Mesodermal cell (in vitro differentiated cells): ENCODE results near the gene ANGPTL2.

Experiments used
- H3K27ac ChIP-seq: 2 replicates; pipeline ENCODE4 v1.7.0; 2013; ENCODE audit warnings: mild to moderate bottlenecking, low read depth, low read length, moderate library complexity; ENCODE audit not compliant: severe bottlenecking
- H3K36me3 ChIP-seq: 2 replicates; pipeline ENCODE4 v1.7.1; 2013; ENCODE audit warnings: mild to moderate bottlenecking, low read length, moderate library complexity; ENCODE audit not compliant: control insufficient read depth, insufficient read depth
- H3K4me1 ChIP-seq: one replicate; pipeline ENCODE4 v1.7.1; 2013; ENCODE audit warnings: mild to moderate bottlenecking, low read length; ENCODE audit not compliant: insufficient read depth, control insufficient read depth, poor library complexity, severe bottlenecking
- H3K4me3 ChIP-seq: 2 replicates; pipeline ENCODE4 v1.7.0; 2013; ENCODE audit warnings: low read length, control low read depth, mild to moderate bottlenecking; ENCODE audit not compliant: insufficient read depth, poor library complexity, severe bottlenecking; ENCODE audit errors: extremely low read depth
- H3K9me3 ChIP-seq: 2 replicates; pipeline ENCODE4 v1.7.1; 2013; ENCODE audit warnings: mild to moderate bottlenecking, low read length, moderate library complexity; ENCODE audit not compliant: control insufficient read depth
- WGBS, 2 experiments: methylation state at CpG; one replicate each; pipeline ENCODE4 v1.1.5; 2013; ENCODE audit warnings: missing lambda C conversion rate in 2 of 2; ENCODE audit not compliant: insufficient coverage in 2 of 2; 5-methylcytosine and 5-hydroxymethylcytosine counted together

Gene ANGPTL2

GRCh38 chr9:127083138-127083980, 39.1 kb downstream of the ANGPTL2 start:
- H3K4me3 ChIP-seq, result no peak overlapping the region
- H3K27ac ChIP-seq, result no peak overlapping the region
- H3K4me1 ChIP-seq, result peaks cover 4% of the 10 kb centered on the region
- H3K9me3 ChIP-seq, result no peaks in the 10 kb centered on the region
- 86 to 96% methylated on average over 5 of the region's 5 CpGs for WGBS, 2 experiments
- peaks cover under 1% of the 10 kb centered on the region for H3K36me3 ChIP-seq

- no peaks in the 10 kb centered on the region for H3K36me3 ChIP-seq
- no peak overlapping the region for H3K27ac ChIP-seq
- 92 to 96% methylated on average over 8 of the region's 8 CpGs for WGBS, 2 experiments
- H3K4me1 ChIP-seq, result peaks cover 7% of the 10 kb centered on the region
- no peaks in the 10 kb centered on the region for H3K9me3 ChIP-seq
- no peak overlapping the region for H3K4me3 ChIP-seq
Measured at GRCh38 chr9:127081250-127082185, 40.9 kb downstream of the ANGPTL2 start.

- Histone ChIP-seq H3K4me1 (peaks cover 16% of the 10 kb centered on the region), H3K27ac (no peak overlapping the region), H3K36me3 (no peaks in the 10 kb centered on the region), H3K4me3 (no peak overlapping the region), H3K9me3 (no peaks in the 10 kb centered on the region)
- 92 to 96% methylated on average over 4 of the region's 8 CpGs for WGBS, 2 experiments
Measured at GRCh38 chr9:127079446-127080140, 42.8 kb downstream of the ANGPTL2 start.

- peaks cover 16% of the 10 kb centered on the region for H3K4me1 ChIP-seq
- no peak overlapping the region for H3K4me3 ChIP-seq
- H3K36me3 ChIP-seq, result no peaks in the 10 kb centered on the region
- H3K9me3 ChIP-seq, result no peaks in the 10 kb centered on the region
- WGBS, 2 experiments, result 92 to 100% methylated on average over 1 of the region's 1 CpG
- H3K27ac ChIP-seq, result no peak overlapping the region
Measured at GRCh38 chr9:127078988-127079387, 43.4 kb downstream of the ANGPTL2 start.

GRCh38 chr9:127078336-127078735, 44.1 kb downstream of the ANGPTL2 start:
- WGBS, 2 experiments, result 89 to 90% methylated on average over 2 to 5 of the region's 6 CpGs
- Histone ChIP-seq H3K36me3 (no peaks in the 10 kb centered on the region), H3K9me3 (no peaks in the 10 kb centered on the region), H3K27ac (no peak overlapping the region), H3K4me1 (peaks cover 12% of the 10 kb centered on the region), H3K4me3 (no peak overlapping the region)

- H3K36me3 ChIP-seq, result no peaks in the 10 kb centered on the region
- peaks cover 12% of the 10 kb centered on the region for H3K4me1 ChIP-seq
- WGBS, 2 experiments, result 56 to 67% methylated on average over 2 of the region's 2 CpGs
- H3K4me3 ChIP-seq, result no peak overlapping the region
- H3K27ac ChIP-seq, result no peak overlapping the region
- H3K9me3 ChIP-seq, result no peaks in the 10 kb centered on the region
Measured at GRCh38 chr9:127077644-127077946, 44.8 kb downstream of the ANGPTL2 start.

GRCh38 chr9:127076860-127077643, 45.4 kb downstream of the ANGPTL2 start:
- H3K36me3 ChIP-seq, result no peaks in the 10 kb centered on the region
- WGBS, 2 experiments, result 75 to 87% methylated on average over 4 to 5 of the region's 5 CpGs
- H3K4me3 ChIP-seq, result no peak overlapping the region
- no peak overlapping the region for H3K27ac ChIP-seq
- no peaks in the 10 kb centered on the region for H3K9me3 ChIP-seq
- H3K4me1 ChIP-seq, result peaks cover 12% of the 10 kb centered on the region

GRCh38 chr9:127075624-127076372, 46.6 kb downstream of the ANGPTL2 start:
- H3K9me3 ChIP-seq, result no peaks in the 10 kb centered on the region
- H3K27ac ChIP-seq, result no peak overlapping the region
- peaks cover 12% of the 10 kb centered on the region for H3K4me1 ChIP-seq
- H3K4me3 ChIP-seq, result no peak overlapping the region
- WGBS, 2 experiments, result no CpG with 5 or more reads among the region's 2 CpGs
- no peaks in the 10 kb centered on the region for H3K36me3 ChIP-seq

- 89 to 91% methylated on average over 2 of the region's 4 CpGs for WGBS, 2 experiments
- H3K4me1 ChIP-seq, result peaks cover 12% of the 10 kb centered on the region
- no peak overlapping the region for H3K27ac ChIP-seq
- no peak overlapping the region for H3K4me3 ChIP-seq
- H3K9me3 ChIP-seq, result no peaks in the 10 kb centered on the region
- no peaks in the 10 kb centered on the region for H3K36me3 ChIP-seq
Measured at GRCh38 chr9:127074561-127075548, 47.6 kb downstream of the ANGPTL2 start.
